GM12873 (cell line): ENCODE measurements around the gene TBC1D32.

ENCODE experiments used
- TF ChIP-seq, protein P1 (sequence below): IDR thresholded peaks from 2 replicates; pipeline ENCODE4 v1.5.1; 2012; ENCODE audit warnings: low read depth, mild to moderate bottlenecking, moderate library complexity, low read length, control low read depth; ENCODE audit not compliant: insufficient read depth; ENCODE audit errors: missing control alignments

The TBC1D32 gene

DNA sequence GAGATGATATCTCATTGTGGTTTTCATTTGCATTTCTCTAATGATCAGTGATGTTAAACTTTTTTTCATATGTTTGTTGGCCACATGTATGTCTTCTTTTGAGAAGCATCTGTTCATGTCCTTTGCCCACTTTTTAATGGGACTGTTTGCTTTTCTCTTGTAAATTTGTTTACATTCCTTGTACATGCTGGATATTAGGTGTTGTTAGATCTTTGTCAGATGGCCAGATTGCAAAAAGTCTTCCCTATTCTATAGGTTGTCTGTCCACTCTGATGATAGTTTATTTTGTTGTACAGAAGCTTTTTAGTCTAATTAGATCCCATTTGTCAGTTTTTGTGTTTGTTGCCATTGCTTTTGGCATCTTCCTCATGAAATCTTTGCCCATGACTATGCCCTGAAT, 172.4 kb downstream of the TBC1D32 start:
- TF ChIP-seq, protein P1, sequence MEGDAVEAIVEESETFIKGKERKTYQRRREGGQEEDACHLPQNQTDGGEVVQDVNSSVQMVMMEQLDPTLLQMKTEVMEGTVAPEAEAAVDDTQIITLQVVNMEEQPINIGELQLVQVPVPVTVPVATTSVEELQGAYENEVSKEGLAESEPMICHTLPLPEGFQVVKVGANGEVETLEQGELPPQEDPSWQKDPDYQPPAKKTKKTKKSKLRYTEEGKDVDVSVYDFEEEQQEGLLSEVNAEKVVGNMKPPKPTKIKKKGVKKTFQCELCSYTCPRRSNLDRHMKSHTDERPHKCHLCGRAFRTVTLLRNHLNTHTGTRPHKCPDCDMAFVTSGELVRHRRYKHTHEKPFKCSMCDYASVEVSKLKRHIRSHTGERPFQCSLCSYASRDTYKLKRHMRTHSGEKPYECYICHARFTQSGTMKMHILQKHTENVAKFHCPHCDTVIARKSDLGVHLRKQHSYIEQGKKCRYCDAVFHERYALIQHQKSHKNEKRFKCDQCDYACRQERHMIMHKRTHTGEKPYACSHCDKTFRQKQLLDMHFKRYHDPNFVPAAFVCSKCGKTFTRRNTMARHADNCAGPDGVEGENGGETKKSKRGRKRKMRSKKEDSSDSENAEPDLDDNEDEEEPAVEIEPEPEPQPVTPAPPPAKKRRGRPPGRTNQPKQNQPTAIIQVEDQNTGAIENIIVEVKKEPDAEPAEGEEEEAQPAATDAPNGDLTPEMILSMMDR = no peak

DNA sequence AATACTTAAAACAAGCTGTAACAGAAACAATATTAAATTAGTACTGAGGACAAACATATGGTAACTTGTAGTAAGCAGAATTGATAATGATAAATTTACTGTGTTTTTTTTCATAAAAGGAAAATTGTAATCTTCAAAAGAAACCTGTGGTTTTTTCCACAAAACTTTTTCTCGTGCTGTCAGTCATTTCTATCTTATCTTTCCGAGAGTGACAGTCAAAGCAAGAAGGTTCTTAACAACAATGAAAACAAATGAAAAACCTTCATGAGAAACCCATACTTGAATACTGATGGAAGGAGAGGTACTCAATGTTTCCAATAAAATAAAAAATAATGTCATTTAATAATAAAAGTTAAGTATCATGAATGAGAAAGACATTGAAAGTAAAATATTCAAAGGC, 174.0 kb downstream of the TBC1D32 start:
- TF ChIP-seq, protein P1 = no peak

DNA sequence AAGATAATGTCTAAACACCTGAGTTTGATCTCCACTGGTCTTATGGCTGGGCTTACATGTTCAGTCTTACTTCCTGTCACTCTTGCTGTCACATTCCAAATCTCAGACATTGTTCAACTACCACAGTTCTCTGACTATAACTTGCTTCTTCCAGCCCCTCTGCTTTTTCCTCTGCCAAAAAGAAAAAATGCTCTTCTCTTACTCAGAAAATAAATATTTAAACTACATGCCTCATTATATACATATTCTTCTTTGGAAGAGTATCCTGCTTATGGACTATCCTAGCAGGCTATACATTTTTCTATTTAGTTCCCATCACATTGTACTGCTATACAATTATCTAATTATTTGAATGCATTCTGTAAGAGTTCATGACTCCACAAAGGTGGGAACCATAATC, 175.4 kb downstream of the TBC1D32 start:
- TF ChIP-seq, protein P1 = no peak

DNA sequence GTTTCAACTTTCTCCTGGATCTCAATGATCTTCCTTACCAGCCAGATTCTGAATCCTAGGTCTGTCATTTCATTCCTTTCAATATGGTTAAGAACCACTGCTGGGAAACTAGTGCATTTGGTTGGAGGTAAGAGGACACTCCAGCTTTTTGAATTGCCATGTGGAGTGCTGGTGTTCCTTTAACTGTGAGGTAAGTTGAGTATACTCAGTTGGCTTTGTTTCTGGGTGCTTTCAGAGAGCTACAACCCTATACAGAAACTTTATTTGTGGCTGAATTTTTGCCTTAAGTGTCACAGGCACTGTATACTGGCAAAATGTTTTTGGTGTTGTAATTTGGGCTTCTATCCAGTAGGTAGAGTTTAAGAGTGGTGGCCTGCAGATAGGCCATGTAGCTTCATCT, 175.8 kb downstream of the TBC1D32 start:
- TF ChIP-seq, protein P1 = no peak

DNA sequence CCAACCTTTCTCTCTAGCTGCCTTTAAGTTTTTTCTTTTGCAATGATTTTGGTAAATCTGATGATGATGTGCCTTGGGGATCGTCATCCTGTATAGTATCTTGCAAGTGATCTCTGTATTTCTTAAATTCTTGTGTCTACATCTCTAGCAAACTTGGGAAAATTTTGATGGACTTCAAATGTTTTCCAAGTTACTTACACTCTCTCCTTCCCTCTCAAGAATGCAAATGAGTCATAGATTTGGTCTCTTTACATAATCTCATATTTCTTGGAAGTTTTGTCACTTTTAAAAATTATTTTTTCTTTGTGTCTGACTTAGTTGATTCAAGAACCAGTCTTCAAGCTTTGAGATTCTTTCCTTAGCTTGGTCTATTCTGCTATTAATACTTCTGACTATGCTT, 176.4 kb downstream of the TBC1D32 start:
- TF ChIP-seq, protein P1 = no peak

DNA sequence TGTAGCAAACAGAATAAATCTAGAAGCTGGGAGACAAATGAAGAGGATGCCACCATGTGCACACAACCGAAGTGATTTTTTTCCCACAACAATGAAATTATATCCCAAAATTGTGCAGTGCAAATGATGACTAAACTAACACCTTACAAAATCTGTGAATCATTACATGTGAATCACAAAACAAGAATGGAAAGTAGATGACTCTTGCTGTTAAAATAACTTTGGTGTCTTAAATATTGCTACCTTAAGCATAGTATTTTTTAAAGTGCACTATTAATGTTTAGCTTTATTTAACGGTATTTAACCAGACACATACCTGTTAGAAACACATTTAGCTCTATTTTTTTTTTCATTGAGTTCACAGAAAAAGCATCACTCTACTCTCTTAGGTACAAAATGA, 190.8 kb downstream of the TBC1D32 start:
- TF ChIP-seq, protein P1 = no peak

DNA sequence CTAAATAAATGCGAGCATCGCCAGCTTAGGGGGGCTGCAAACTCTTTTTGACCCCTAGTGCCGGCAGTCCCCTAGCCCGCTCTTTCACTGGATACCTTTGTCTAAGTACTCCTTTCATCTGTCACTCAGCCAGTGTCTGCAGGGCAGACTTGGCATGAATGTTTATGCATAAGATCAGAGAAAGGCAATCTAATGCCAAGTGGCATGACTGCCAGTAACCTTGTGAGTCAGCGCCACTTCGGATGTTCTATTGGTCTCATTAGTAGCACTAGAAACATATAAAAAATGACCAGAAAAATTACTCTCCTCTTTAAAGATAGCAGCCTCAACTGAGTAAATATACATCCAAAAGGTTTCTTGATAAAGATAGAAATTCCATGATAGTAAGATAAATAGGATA, 192.2 kb downstream of the TBC1D32 start:
- TF ChIP-seq, protein P1 = no peak
